Stimulated activated naive CD8-positive, alpha-beta T cell treated with anti-CD3 and anti-CD28 coated beads, Interleukin-15, Interleukin-2, amounts not matched to agents 100 ng/mL and 50 ng/mL, for 24 hours (primary cell): ENCODE data around the gene PFAS.

Source experiments
- H3K27ac Mint-ChIP-seq: one replicate; pipeline ENCODE4 v1.8.0; 2021; ENCODE audit warnings: mild to moderate bottlenecking, mixed read lengths
- H3K27me3 Mint-ChIP-seq: one replicate; pipeline ENCODE4 v1.8.0; 2021; ENCODE audit warnings: mixed read lengths
- H3K36me3 Mint-ChIP-seq: one replicate; pipeline ENCODE4 v1.8.0; 2021; ENCODE audit warnings: low read depth, mixed read lengths
- H3K4me1 Mint-ChIP-seq: one replicate; pipeline ENCODE4 v1.8.0; 2021; ENCODE audit warnings: low read depth, mixed read lengths
- H3K4me3 Mint-ChIP-seq: one replicate; pipeline ENCODE4 v1.8.0; 2021; ENCODE audit warnings: mild to moderate bottlenecking, mixed read lengths
- H3K9me3 Mint-ChIP-seq: one replicate; pipeline ENCODE4 v1.8.0; 2021; ENCODE audit warnings: mixed read lengths

The PFAS gene

GRCh38 chr17:8222630-8223355 is 26.3 kb upstream of the PFAS start:
- peaks cover 62% of the 10 kb centered on the region for H3K4me1 Mint-ChIP-seq
- no peaks in the 10 kb centered on the region for H3K9me3 Mint-ChIP-seq
- peaks cover 29% of the 10 kb centered on the region for H3K36me3 Mint-ChIP-seq
- H3K4me3 Mint-ChIP-seq, result peak overlapping the region; percentile 97
- peak overlapping the region; percentile 99 for H3K27ac Mint-ChIP-seq
- H3K27me3 Mint-ChIP-seq, result peaks cover 13% of the 10 kb centered on the region

- Mint-ChIP-seq H3K4me3 (peak overlapping the region; percentile 97), H3K36me3 (peaks cover 32% of the 10 kb centered on the region), H3K27ac (peak overlapping the region; percentile 99), H3K27me3 (peaks cover 13% of the 10 kb centered on the region), H3K4me1 (peaks cover 59% of the 10 kb centered on the region), H3K9me3 (no peaks in the 10 kb centered on the region)
Measured at GRCh38 chr17:8223356-8224126, 25.5 kb upstream of the PFAS start.

- H3K27me3 Mint-ChIP-seq, result peaks cover 13% of the 10 kb centered on the region
- peaks cover 45% of the 10 kb centered on the region for H3K36me3 Mint-ChIP-seq
- H3K9me3 Mint-ChIP-seq, result no peaks in the 10 kb centered on the region
- H3K4me1 Mint-ChIP-seq, result peaks cover 59% of the 10 kb centered on the region
- H3K4me3 Mint-ChIP-seq, result no peak overlapping the region
- no peak overlapping the region for H3K27ac Mint-ChIP-seq
Measured at GRCh38 chr17:8224891-8225812, 23.9 kb upstream of the PFAS start.

- Mint-ChIP-seq H3K9me3 (no peaks in the 10 kb centered on the region), H3K4me3 (peak overlapping the region; percentile 66), H3K4me1 (peaks cover 54% of the 10 kb centered on the region), H3K36me3 (peaks cover 48% of the 10 kb centered on the region), H3K27ac (peak overlapping the region; percentile 90), H3K27me3 (peaks cover 10% of the 10 kb centered on the region)
Measured at GRCh38 chr17:8225813-8226535, 23.1 kb upstream of the PFAS start.

GRCh38 chr17:8226536-8227237 is 22.4 kb upstream of the PFAS start:
- Mint-ChIP-seq H3K36me3 (peaks cover 51% of the 10 kb centered on the region), H3K27me3 (peaks cover 10% of the 10 kb centered on the region), H3K4me1 (peaks cover 48% of the 10 kb centered on the region), H3K4me3 (peak overlapping the region; percentile 66), H3K9me3 (no peaks in the 10 kb centered on the region), H3K27ac (peak overlapping the region; percentile 90)

GRCh38 chr17:8227238-8227581 is 21.9 kb upstream of the PFAS start:
- H3K36me3 Mint-ChIP-seq, result peaks cover 53% of the 10 kb centered on the region
- peak overlapping the region; percentile 66 for H3K4me3 Mint-ChIP-seq
- peak overlapping the region; percentile 90 for H3K27ac Mint-ChIP-seq
- peaks cover 7% of the 10 kb centered on the region for H3K27me3 Mint-ChIP-seq
- H3K9me3 Mint-ChIP-seq, result no peaks in the 10 kb centered on the region
- H3K4me1 Mint-ChIP-seq, result peaks cover 44% of the 10 kb centered on the region

- Mint-ChIP-seq H3K9me3 (no peaks in the 10 kb centered on the region), H3K36me3 (peaks cover 76% of the 10 kb centered on the region)
Measured at GRCh38 chr17:8231701-8232100, 17.4 kb upstream of the PFAS start.

GRCh38 chr17:8234361-8235270 is 14.5 kb upstream of the PFAS start:
- no peak overlapping the region for H3K4me3 Mint-ChIP-seq

More at GRCh38 chr17:8231701-8232100, 17.4 kb upstream of the PFAS start:
- no peak overlapping the region for H3K27ac Mint-ChIP-seq
- peaks cover 6% of the 10 kb centered on the region for H3K4me1 Mint-ChIP-seq
- no peaks in the 10 kb centered on the region for H3K27me3 Mint-ChIP-seq
- no peak overlapping the region for H3K4me3 Mint-ChIP-seq

GRCh38 chr17:8235676-8236075 is 13.4 kb upstream of the PFAS start:
- Mint-ChIP-seq H3K4me1 (peaks cover 3% of the 10 kb centered on the region), H3K27me3 (no peaks in the 10 kb centered on the region), H3K4me3 (no peak overlapping the region), H3K36me3 (peaks cover 72% of the 10 kb centered on the region), H3K27ac (no peak overlapping the region), H3K9me3 (no peaks in the 10 kb centered on the region)

More at GRCh38 chr17:8234361-8235270, 14.5 kb upstream of the PFAS start:
- H3K27ac Mint-ChIP-seq, result no peak overlapping the region
- H3K36me3 Mint-ChIP-seq, result peaks cover 75% of the 10 kb centered on the region
- no peaks in the 10 kb centered on the region for H3K9me3 Mint-ChIP-seq
- no peaks in the 10 kb centered on the region for H3K4me1 Mint-ChIP-seq
- H3K27me3 Mint-ChIP-seq, result no peaks in the 10 kb centered on the region

- H3K36me3 Mint-ChIP-seq, result peaks cover 63% of the 10 kb centered on the region
Measured at GRCh38 chr17:8237175-8237574, 11.9 kb upstream of the PFAS start.

GRCh38 chr17:8237886-8238285 is 11.2 kb upstream of the PFAS start:
- Mint-ChIP-seq H3K4me3 (no peak overlapping the region), H3K27ac (peak overlapping the region; percentile 67), H3K4me1 (peaks cover 3% of the 10 kb centered on the region), H3K27me3 (no peaks in the 10 kb centered on the region), H3K9me3 (no peaks in the 10 kb centered on the region), H3K36me3 (peaks cover 61% of the 10 kb centered on the region)

More at GRCh38 chr17:8237175-8237574, 11.9 kb upstream of the PFAS start:
- Mint-ChIP-seq H3K27me3 (no peaks in the 10 kb centered on the region), H3K4me3 (no peak overlapping the region), H3K27ac (no peak overlapping the region), H3K9me3 (no peaks in the 10 kb centered on the region), H3K4me1 (peaks cover 3% of the 10 kb centered on the region)

- no peaks in the 10 kb centered on the region for H3K9me3 Mint-ChIP-seq
- no peak overlapping the region for H3K4me3 Mint-ChIP-seq
- H3K36me3 Mint-ChIP-seq, result peaks cover 43% of the 10 kb centered on the region
- peak overlapping the region; percentile 65 for H3K27ac Mint-ChIP-seq
- peaks cover 29% of the 10 kb centered on the region for H3K4me1 Mint-ChIP-seq
- no peaks in the 10 kb centered on the region for H3K27me3 Mint-ChIP-seq
Measured at GRCh38 chr17:8243827-8244226, 5.3 kb upstream of the PFAS start.

GRCh38 chr17:8244768-8245167 is 4.3 kb upstream of the PFAS start:
- Mint-ChIP-seq H3K4me3 (no peak overlapping the region), H3K27me3 (no peaks in the 10 kb centered on the region), H3K4me1 (peaks cover 37% of the 10 kb centered on the region), H3K9me3 (no peaks in the 10 kb centered on the region), H3K27ac (no peak overlapping the region), H3K36me3 (peaks cover 45% of the 10 kb centered on the region)
